ENCODE results near the gene CENPV. TPM values are rescaled to one million over a fixed set of nuclear protein-coding genes. Genes with fewer than 3 reads are reported as not detected.

CENPV gene
- total and polyA plus RNA-seq, 2 donors: 15.4 to 20.5 TPM

DNA sequence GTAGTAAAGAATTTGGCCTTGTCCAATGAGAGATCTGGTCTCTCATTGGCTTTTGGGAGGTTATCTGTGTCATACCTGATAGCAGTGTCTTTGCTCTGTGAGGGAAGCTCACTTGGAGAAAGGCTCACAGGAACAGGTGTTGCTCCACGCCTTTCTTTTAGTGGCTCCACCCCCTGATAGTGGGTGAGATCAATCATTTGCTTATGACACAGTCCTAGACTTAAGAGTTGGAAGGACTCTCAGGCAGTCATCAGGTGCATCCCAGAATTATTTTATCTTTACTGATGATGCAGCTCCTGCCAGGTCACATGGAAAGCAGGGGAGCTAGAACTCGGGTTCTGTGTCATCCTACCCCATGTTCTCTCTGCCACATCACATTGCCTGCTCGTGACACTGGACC lies 59.3 kb downstream of the CENPV start:
- no peaks in the 10 kb centered on the region for H3K4me1 ChIP-seq (ENCODE audit: insufficient read depth)
- WGBS: 92% methylated on average over 3 of the region's 3 CpGs
- no peak overlapping the region for H3K4me3 ChIP-seq (ENCODE audit: low read depth, low read length)
- H3K27ac ChIP-seq (ENCODE audit: low read depth): no peak overlapping the region
- H3K36me3 ChIP-seq (ENCODE audit: insufficient read depth): no peaks in the 10 kb centered on the region
- DNase-seq (ENCODE audit: extremely low spot score): no peak

Other genes starting within 250 kb of the CENPV start
- 128 TPM for gene NCOR1, start 137.9 kb downstream of the CENPV start, total RNA-seq
- gene NCOR1, start 137.9 kb downstream of the CENPV start, polyA plus RNA-seq: 45.5 TPM
- gene PIGL, start 136.3 kb downstream of the CENPV start, total RNA-seq: 33.2 TPM
- 16.7 TPM for gene PIGL, start 136.3 kb downstream of the CENPV start, polyA plus RNA-seq
- 1,468 TPM for gene UBB, start 27.6 kb upstream of the CENPV start, total RNA-seq
- gene UBB, start 27.6 kb upstream of the CENPV start, polyA plus RNA-seq: 1,242 TPM
- 6.8 TPM for gene TRPV2, start 62.1 kb upstream of the CENPV start, total RNA-seq
- gene TRPV2, start 62.1 kb upstream of the CENPV start, polyA plus RNA-seq: 15.4 TPM
- 5.7 TPM for gene LRRC75A, start 138.7 kb upstream of the CENPV start, total RNA-seq
- 4.6 TPM for gene LRRC75A, start 138.7 kb upstream of the CENPV start, polyA plus RNA-seq
- gene ZNF287, start 215.7 kb upstream of the CENPV start, total RNA-seq: 18.2 TPM
- 7.4 TPM for gene ZNF287, start 215.7 kb upstream of the CENPV start, polyA plus RNA-seq